Type B pancreatic cell (in vitro differentiated cells): ENCODE measurements around the gene PEX14. TPM values are rescaled to one million over a fixed set of nuclear protein-coding genes. Genes with fewer than 3 reads are reported as not detected.

Experiments
- DNase-seq: peaks from one replicate; pipeline ENCODE4 v3.0.0; 2021; ENCODE audit warnings: mixed read lengths; ENCODE audit not compliant: unreplicated experiment; ENCODE audit errors: extremely low spot score
- H3K27ac Mint-ChIP-seq: 2 replicates; pipeline ENCODE4 v1.8.0; 2021; ENCODE audit warnings: mild to moderate bottlenecking, mixed read lengths
- H3K27me3 Mint-ChIP-seq: 2 replicates; pipeline ENCODE4 v1.8.0; 2021; ENCODE audit warnings: mixed read lengths
- H3K36me3 Mint-ChIP-seq: 2 replicates; pipeline ENCODE4 v1.8.0; 2021; ENCODE audit warnings: mixed read lengths
- H3K4me1 Mint-ChIP-seq: one replicate; pipeline ENCODE4 v1.8.0; 2021; ENCODE audit warnings: mixed read lengths; ENCODE audit not compliant: unreplicated experiment
- H3K4me3 Mint-ChIP-seq: 2 replicates; pipeline ENCODE4 v1.8.0; 2021; ENCODE audit warnings: mild to moderate bottlenecking, mixed read lengths
- H3K9me3 Mint-ChIP-seq: 2 replicates; pipeline ENCODE4 v1.8.0; 2021; ENCODE audit warnings: mixed read lengths
- total RNA-seq: library from RNA; stranded (reverse); gene quantifications from 2 replicates; pipeline ENCODE4 v1.2.1, GENCODE V29; 2021; ENCODE audit warnings: low replicate concordance
- TF ChIP-seq, protein P1 (sequence below): fragments of 200-600 bp; sonication (generic); conservative IDR thresholded peaks from 2 replicates; pipeline ENCODE4 v1.5.0; 2021; ENCODE audit warnings: antibody characterized with exemption, mild to moderate bottlenecking

The PEX14 gene
- total RNA-seq, 1 donor from 2014 or later: 22.5 TPM

- H3K27ac Mint-ChIP-seq: no peak overlapping the region
- H3K9me3 Mint-ChIP-seq: no peaks in the 10 kb centered on the region
- H3K4me3 Mint-ChIP-seq: peak overlapping the region; percentile 49
- peaks cover 6% of the 10 kb centered on the region for H3K27me3 Mint-ChIP-seq
- H3K36me3 Mint-ChIP-seq: peaks cover 8% of the 10 kb centered on the region
- TF ChIP-seq, protein P1, sequence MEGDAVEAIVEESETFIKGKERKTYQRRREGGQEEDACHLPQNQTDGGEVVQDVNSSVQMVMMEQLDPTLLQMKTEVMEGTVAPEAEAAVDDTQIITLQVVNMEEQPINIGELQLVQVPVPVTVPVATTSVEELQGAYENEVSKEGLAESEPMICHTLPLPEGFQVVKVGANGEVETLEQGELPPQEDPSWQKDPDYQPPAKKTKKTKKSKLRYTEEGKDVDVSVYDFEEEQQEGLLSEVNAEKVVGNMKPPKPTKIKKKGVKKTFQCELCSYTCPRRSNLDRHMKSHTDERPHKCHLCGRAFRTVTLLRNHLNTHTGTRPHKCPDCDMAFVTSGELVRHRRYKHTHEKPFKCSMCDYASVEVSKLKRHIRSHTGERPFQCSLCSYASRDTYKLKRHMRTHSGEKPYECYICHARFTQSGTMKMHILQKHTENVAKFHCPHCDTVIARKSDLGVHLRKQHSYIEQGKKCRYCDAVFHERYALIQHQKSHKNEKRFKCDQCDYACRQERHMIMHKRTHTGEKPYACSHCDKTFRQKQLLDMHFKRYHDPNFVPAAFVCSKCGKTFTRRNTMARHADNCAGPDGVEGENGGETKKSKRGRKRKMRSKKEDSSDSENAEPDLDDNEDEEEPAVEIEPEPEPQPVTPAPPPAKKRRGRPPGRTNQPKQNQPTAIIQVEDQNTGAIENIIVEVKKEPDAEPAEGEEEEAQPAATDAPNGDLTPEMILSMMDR: no peak
- no peak for DNase-seq
- peaks cover 61% of the 10 kb centered on the region for H3K4me1 Mint-ChIP-seq
Observed at GRCh38 chr1:10537082-10537766, 62.5 kb downstream of the PEX14 start.

GRCh38 chr1:10538646-10539355 is 64.1 kb downstream of the PEX14 start:
- H3K27ac Mint-ChIP-seq: no peak overlapping the region
- H3K27me3 Mint-ChIP-seq: peaks cover 3% of the 10 kb centered on the region
- TF ChIP-seq, protein P1: no peak
- DNase-seq: no peak
- no peak overlapping the region for H3K4me3 Mint-ChIP-seq
- peaks cover 14% of the 10 kb centered on the region for H3K36me3 Mint-ChIP-seq
- peaks cover 60% of the 10 kb centered on the region for H3K4me1 Mint-ChIP-seq
- no peaks in the 10 kb centered on the region for H3K9me3 Mint-ChIP-seq

- H3K27me3 Mint-ChIP-seq: peaks cover under 1% of the 10 kb centered on the region
- H3K4me3 Mint-ChIP-seq: no peak overlapping the region
- TF ChIP-seq, protein P1: no peak
- H3K27ac Mint-ChIP-seq: no peak overlapping the region
- no peak for DNase-seq
- no peaks in the 10 kb centered on the region for H3K9me3 Mint-ChIP-seq
- H3K4me1 Mint-ChIP-seq: peaks cover 57% of the 10 kb centered on the region
- peaks cover 17% of the 10 kb centered on the region for H3K36me3 Mint-ChIP-seq
Observed at GRCh38 chr1:10539411-10540043, 64.8 kb downstream of the PEX14 start.

GRCh38 chr1:10540277-10541005 is 65.7 kb downstream of the PEX14 start:
- DNase-seq: no peak
- Mint-ChIP-seq H3K4me1 (peaks cover 48% of the 10 kb centered on the region), H3K27me3 (no peaks in the 10 kb centered on the region), H3K9me3 (no peaks in the 10 kb centered on the region), H3K36me3 (peaks cover 16% of the 10 kb centered on the region), H3K4me3 (no peak overlapping the region), H3K27ac (no peak overlapping the region)
- TF ChIP-seq, protein P1: no peak

GRCh38 chr1:10541286-10541685 is 66.5 kb downstream of the PEX14 start:
- H3K27me3 Mint-ChIP-seq: no peaks in the 10 kb centered on the region
- no peak for DNase-seq
- peaks cover 13% of the 10 kb centered on the region for H3K36me3 Mint-ChIP-seq
- H3K4me1 Mint-ChIP-seq: peaks cover 41% of the 10 kb centered on the region
- H3K9me3 Mint-ChIP-seq: no peaks in the 10 kb centered on the region
- TF ChIP-seq, protein P1: no peak
- no peak overlapping the region for H3K27ac Mint-ChIP-seq
- H3K4me3 Mint-ChIP-seq: no peak overlapping the region
